OCI-LY3 (cell line): ENCODE results near the gene TTC23.

Experiments used
- H2AFZ ChIP-seq: fragments of 200-600, 300-600 bp; shearing (Covaris generic); 2 replicates; pipeline ENCODE4 v1.6.0; 2014; ENCODE audit warnings: antibody characterized with exemption, low read depth, low read length
- H3K27ac ChIP-seq: fragments of 200-600, 300-600 bp; sonication (generic); 2 replicates; pipeline ENCODE4 v1.5.1; 2014; ENCODE audit warnings: mild to moderate bottlenecking, low read length, moderate library complexity, mixed read lengths
- H3K27me3 ChIP-seq: fragments of 200-600, 300-600 bp; sonication (generic); 2 replicates; pipeline ENCODE4 v1.6.1; 2014; ENCODE audit warnings: low read depth, low read length, mixed read lengths
- H3K36me3 ChIP-seq: fragments of 200-600, 300-600 bp; sonication (generic); replicated peaks from 2 replicates; pipeline ENCODE3; 2014; ENCODE audit warnings: low read depth, low read length, mixed read lengths
- H3K4me1 ChIP-seq: fragments of 300-600, 200-600 bp; sonication (generic); 2 replicates; pipeline ENCODE4 v1.6.1; 2014; ENCODE audit warnings: low read length, mixed read lengths
- H3K4me2 ChIP-seq: fragments of 200-600, 300-600 bp; sonication (generic); 2 replicates; pipeline ENCODE4 v1.6.1; 2014; ENCODE audit warnings: low read length, mixed read lengths
- H3K4me3 ChIP-seq: fragments of 300-600, 200-600 bp; sonication (generic); 2 replicates; pipeline ENCODE4 v1.5.1; 2014; ENCODE audit warnings: antibody characterized with exemption, mild to moderate bottlenecking, low read length, moderate library complexity
- H3K79me2 ChIP-seq: fragments of 300-600, 200-600 bp; shearing (Covaris generic); 2 replicates; pipeline ENCODE4 v1.6.1; 2014; ENCODE audit warnings: mild to moderate bottlenecking, low read length, mixed read lengths
- H3K9ac ChIP-seq: fragments of 300-600, 200-600 bp; shearing (Covaris generic); 2 replicates; pipeline ENCODE4 v1.6.0; 2014; ENCODE audit warnings: mild to moderate bottlenecking, low read length, moderate library complexity
- H3K9me3 ChIP-seq: fragments of 200-600, 300-600 bp; shearing (Covaris generic); 2 replicates; pipeline ENCODE4 v1.6.1; 2014; ENCODE audit warnings: low read length, mixed read lengths; ENCODE audit not compliant: insufficient read depth
- H4K20me1 ChIP-seq: fragments of 200-600, 300-600 bp; sonication (generic); 2 replicates; pipeline ENCODE4 v1.6.1; 2016; ENCODE audit warnings: low read length, mixed read lengths; ENCODE audit not compliant: insufficient read depth
- EZH2phosphoT487 ChIP-seq: fragments of 200-600 bp; shearing (Covaris generic); IDR thresholded peaks from 2 replicates; pipeline ENCODE4 v1.6.1; 2018; ENCODE audit warnings: antibody characterized with exemption, mixed run types, low read depth
- TF ChIP-seq, protein P1 (sequence below): fragments of 200-600, 300-600 bp; sonication (generic); IDR thresholded peaks from 2 replicates; pipeline ENCODE4 v1.5.1; 2014; ENCODE audit warnings: antibody characterized with exemption, low read length, low read depth

The TTC23 gene

DNA sequence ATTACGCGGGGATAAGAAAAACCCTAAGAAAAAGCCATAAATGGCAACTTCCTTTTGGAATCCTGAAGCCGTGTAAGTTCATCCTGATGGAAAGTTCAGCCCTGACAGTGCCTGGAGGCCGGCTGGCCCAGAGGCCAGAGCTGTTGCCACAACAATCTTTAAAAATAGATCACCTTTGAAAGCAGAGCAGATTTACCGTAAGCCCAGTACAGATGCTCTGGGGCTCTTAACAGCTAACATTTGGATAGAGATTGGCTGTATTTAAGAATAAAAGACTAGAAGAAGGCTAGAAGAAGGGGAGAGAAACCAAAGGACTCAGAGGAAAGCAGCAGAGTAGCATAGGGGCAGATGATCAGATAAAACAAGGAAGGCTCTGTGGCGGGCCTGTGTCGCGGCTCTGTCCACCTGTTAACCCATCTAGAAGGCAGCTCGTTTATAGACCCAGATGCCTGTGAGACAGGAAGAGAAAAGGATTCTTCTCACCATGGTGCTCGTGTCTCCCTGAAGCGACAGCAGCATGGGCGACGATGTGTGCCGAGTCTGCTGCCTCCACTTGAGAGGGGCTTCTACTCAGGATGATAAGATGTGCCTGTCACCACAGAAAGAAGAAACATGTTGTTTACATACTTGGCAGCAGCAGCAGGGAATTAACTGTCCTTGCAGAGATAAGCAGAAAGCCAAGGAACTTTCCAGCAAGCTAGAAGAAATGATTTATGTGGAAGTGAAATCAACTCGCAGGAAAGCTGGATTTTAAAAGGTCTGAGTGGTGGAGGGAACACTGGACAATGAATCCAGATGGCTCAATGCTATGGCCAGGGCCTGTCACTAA, 74.6 kb downstream of the TTC23 start:
- no peaks in the 10 kb centered on the region for H4K20me1 ChIP-seq
- H2AFZ ChIP-seq: no peak overlapping the region
- TF ChIP-seq EZH2phosphoT487: no peak
- TF ChIP-seq, protein P1, sequence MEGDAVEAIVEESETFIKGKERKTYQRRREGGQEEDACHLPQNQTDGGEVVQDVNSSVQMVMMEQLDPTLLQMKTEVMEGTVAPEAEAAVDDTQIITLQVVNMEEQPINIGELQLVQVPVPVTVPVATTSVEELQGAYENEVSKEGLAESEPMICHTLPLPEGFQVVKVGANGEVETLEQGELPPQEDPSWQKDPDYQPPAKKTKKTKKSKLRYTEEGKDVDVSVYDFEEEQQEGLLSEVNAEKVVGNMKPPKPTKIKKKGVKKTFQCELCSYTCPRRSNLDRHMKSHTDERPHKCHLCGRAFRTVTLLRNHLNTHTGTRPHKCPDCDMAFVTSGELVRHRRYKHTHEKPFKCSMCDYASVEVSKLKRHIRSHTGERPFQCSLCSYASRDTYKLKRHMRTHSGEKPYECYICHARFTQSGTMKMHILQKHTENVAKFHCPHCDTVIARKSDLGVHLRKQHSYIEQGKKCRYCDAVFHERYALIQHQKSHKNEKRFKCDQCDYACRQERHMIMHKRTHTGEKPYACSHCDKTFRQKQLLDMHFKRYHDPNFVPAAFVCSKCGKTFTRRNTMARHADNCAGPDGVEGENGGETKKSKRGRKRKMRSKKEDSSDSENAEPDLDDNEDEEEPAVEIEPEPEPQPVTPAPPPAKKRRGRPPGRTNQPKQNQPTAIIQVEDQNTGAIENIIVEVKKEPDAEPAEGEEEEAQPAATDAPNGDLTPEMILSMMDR: no peak
- no peaks in the 10 kb centered on the region for H3K27me3 ChIP-seq
- H3K4me1 ChIP-seq: peaks cover 6% of the 10 kb centered on the region; the same call in 1 of the 2 replicates
- H3K79me2 ChIP-seq: no peaks in the 10 kb centered on the region
- H3K4me3 ChIP-seq: no peak overlapping the region
- H3K9me3 ChIP-seq: no peaks in the 10 kb centered on the region
- H3K9ac ChIP-seq: no peak overlapping the region
- H3K4me2 ChIP-seq: no peak overlapping the region
- H3K36me3 ChIP-seq: no peaks in the 10 kb centered on the region
- no peak overlapping the region for H3K27ac ChIP-seq

GRCh38 chr15:99172989-99173388, 76.4 kb downstream of the TTC23 start:
- Histone ChIP-seq H3K4me2 (no peak overlapping the region), H3K9ac (no peak overlapping the region), H3K4me1 (peaks cover 14% of the 10 kb centered on the region), H3K27me3 (no peaks in the 10 kb centered on the region), H3K36me3 (no peaks in the 10 kb centered on the region), H3K79me2 (no peaks in the 10 kb centered on the region), H2AFZ (no peak overlapping the region), H3K4me3 (no peak overlapping the region), H4K20me1 (no peaks in the 10 kb centered on the region), H3K27ac (no peak overlapping the region), H3K9me3 (no peaks in the 10 kb centered on the region)
- no peak for TF ChIP-seq EZH2phosphoT487
- TF ChIP-seq, protein P1: no peak

- no peaks in the 10 kb centered on the region for H3K27me3 ChIP-seq
- H4K20me1 ChIP-seq: no peaks in the 10 kb centered on the region
- H3K9me3 ChIP-seq: no peaks in the 10 kb centered on the region
- H3K4me3 ChIP-seq: no peak overlapping the region
- TF ChIP-seq, protein P1: no peak
- no peak for TF ChIP-seq EZH2phosphoT487
- H3K27ac ChIP-seq: no peak overlapping the region
- peaks cover 22% of the 10 kb centered on the region for H3K4me1 ChIP-seq
- no peaks in the 10 kb centered on the region for H3K79me2 ChIP-seq
- H2AFZ ChIP-seq: no peak overlapping the region
- H3K9ac ChIP-seq: no peak overlapping the region
- no peak overlapping the region for H3K4me2 ChIP-seq
- no peaks in the 10 kb centered on the region for H3K36me3 ChIP-seq
Observed at GRCh38 chr15:99172171-99172570, 77.2 kb downstream of the TTC23 start.

GRCh38 chr15:99170476-99171065, 78.8 kb downstream of the TTC23 start:
- no peaks in the 10 kb centered on the region for H3K36me3 ChIP-seq
- H3K9me3 ChIP-seq: no peaks in the 10 kb centered on the region
- no peaks in the 10 kb centered on the region for H4K20me1 ChIP-seq
- H3K4me1 ChIP-seq: peaks cover 22% of the 10 kb centered on the region
- H3K9ac ChIP-seq: no peak overlapping the region
- H3K4me2 ChIP-seq: no peak overlapping the region
- no peaks in the 10 kb centered on the region for H3K27me3 ChIP-seq
- TF ChIP-seq, protein P1: no peak
- no peak for TF ChIP-seq EZH2phosphoT487
- no peak overlapping the region for H3K4me3 ChIP-seq
- H2AFZ ChIP-seq: no peak overlapping the region
- H3K27ac ChIP-seq: no peak overlapping the region
- no peaks in the 10 kb centered on the region for H3K79me2 ChIP-seq
